ENCODE measurements around the gene HSPG2.
"Not testable (repeated sequence)": the region's sequence is repeated elsewhere in the genome, so short reads cannot be mapped to it uniquely, and the experiment has no call there.

The HSPG2 gene

DNA sequence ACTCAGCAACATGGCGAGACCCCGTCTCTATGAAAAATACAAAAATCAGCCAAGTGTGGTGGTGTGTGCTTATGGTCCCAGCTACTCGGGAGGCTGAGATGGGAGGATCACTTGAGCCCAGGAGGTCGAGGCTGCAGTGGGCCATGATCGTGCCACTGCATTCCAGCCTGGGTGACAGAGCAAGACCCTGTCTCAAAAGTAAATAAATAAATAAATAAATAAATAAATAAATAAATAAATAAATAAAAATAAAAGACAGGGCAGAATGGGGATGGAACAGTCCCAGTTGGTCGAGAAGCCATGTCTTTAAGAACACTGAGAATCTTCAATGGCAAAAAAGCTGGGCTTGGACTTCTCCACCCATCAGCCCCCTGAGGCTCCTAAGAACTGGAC is 19.9 kb downstream of the HSPG2 start:
- H2AFZ ChIP-seq (ENCODE audit: insufficient read depth, low read length, poor library complexity); H3K27me3 ChIP-seq (ENCODE audit: insufficient read depth, low read length); H4K91ac ChIP-seq (ENCODE audit: low read depth, low read length); H3K14ac ChIP-seq (ENCODE audit: low read length); H3K79me2 ChIP-seq (ENCODE audit: control insufficient read depth, insufficient read depth, low read length, poor library complexity); H3K23ac ChIP-seq (ENCODE audit: low read length); DNase-seq; H4K8ac ChIP-seq (ENCODE audit: low read depth, low read length); H3K4me2 ChIP-seq (ENCODE audit: low read length); H4K12ac ChIP-seq (ENCODE audit: low read depth, low read length); H3K9me3 ChIP-seq (ENCODE audit: insufficient read depth, low read depth, low read length); H2BK12ac ChIP-seq (ENCODE audit: low read length); H3K9ac ChIP-seq (ENCODE audit: low read length); H3K27ac ChIP-seq (ENCODE audit: low read depth, low read length); H2BK5ac ChIP-seq (ENCODE audit: low read depth, low read length, poor library complexity); H2BK120ac ChIP-seq (ENCODE audit: insufficient read depth, low read length, poor library complexity); H2AK5ac ChIP-seq (ENCODE audit: low read length); H3K4me3 ChIP-seq (ENCODE audit: low read depth, low read length): not testable (repeated sequence)
- WGBS (ENCODE audit: extremely low coverage, insufficient coverage, insufficient read length) = no CpG with 5 or more reads among the region's 6 CpGs
- Histone ChIP-seq H3K18ac (ENCODE audit: low read length) (peak overlapping the region; percentile 55), H3K79me1 (ENCODE audit: low read length) (peaks cover 30% of the 10 kb centered on the region), H3K36me3 (ENCODE audit: control insufficient read depth in 1 of 2, insufficient read depth in 2 of 2, low read length in 2 of 2) (peaks cover 10 to 19% of the 10 kb centered on the region in 2 experiments), H3K4ac (ENCODE audit: low read depth, low read length) (peak overlapping the region; percentile 49), H3K4me1 (ENCODE audit: control insufficient read depth in 1 of 2, insufficient read depth in 2 of 2, low read length in 2 of 2) (peaks cover 60% of the 10 kb centered on the region in 2 experiments)

DNA sequence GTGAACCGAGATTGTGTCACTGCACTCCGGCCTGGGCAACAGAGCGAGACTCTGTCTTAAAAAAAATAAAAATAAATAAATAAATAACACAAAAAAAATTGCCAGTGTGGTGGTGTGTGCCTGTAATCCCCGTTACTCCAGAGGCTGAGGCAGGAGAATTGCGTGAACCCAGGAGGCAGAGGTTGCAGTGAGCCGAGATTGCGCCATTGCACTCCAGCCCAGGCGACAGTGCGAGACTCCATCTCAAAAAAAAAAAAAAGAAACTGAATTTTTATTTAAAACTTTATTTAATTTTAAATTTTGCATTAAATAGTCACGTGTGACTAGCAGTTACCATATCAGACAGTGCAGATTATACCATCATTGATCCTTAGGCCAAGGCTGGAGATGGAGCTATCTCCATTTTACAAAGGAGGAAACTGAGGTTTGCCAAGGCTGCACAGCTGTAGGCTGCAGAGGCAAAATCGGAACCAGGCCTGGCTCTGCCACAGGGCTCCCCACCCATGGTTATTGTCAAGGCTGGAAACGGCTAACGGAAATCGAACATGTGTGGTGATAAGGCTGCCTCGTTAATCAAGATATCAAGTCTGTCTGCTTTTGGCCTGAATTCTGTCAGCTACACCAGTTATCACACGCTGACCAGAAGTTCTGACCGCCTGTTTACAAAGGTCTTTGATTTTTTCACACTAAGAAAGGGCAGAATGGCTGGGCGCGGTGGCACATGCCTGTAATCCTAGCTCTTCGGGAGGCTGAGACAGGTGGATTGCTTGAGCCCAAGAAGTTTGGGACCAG is 20.5 kb downstream of the HSPG2 start:
- Histone ChIP-seq H2AK5ac (ENCODE audit: low read length) (no peak overlapping the region), H3K23ac (ENCODE audit: low read length) (no peak overlapping the region), H3K9ac (ENCODE audit: low read length) (no peak overlapping the region), H3K4me3 (ENCODE audit: low read depth, low read length) (no peak overlapping the region), H3K79me1 (ENCODE audit: low read length) (peaks cover 32% of the 10 kb centered on the region), H3K4me2 (ENCODE audit: low read length) (no peak overlapping the region), H4K8ac (ENCODE audit: low read depth, low read length) (no peak overlapping the region), H3K14ac (ENCODE audit: low read length) (no peak overlapping the region), H3K18ac (ENCODE audit: low read length) (no peak overlapping the region), H4K91ac (ENCODE audit: low read depth, low read length) (no peak overlapping the region), H2BK5ac (ENCODE audit: low read depth, low read length, poor library complexity) (no peak overlapping the region), H4K12ac (ENCODE audit: low read depth, low read length) (no peak overlapping the region), H2BK120ac (ENCODE audit: insufficient read depth, low read length, poor library complexity) (no peak overlapping the region), H3K4ac (ENCODE audit: low read depth, low read length) (no peak overlapping the region), H3K27me3 (ENCODE audit: insufficient read depth, low read length) (no peaks in the 10 kb centered on the region), H3K79me2 (ENCODE audit: control insufficient read depth, insufficient read depth, low read length, poor library complexity) (peaks cover 3% of the 10 kb centered on the region), H3K9me3 (ENCODE audit: insufficient read depth, low read depth, low read length) (no peaks in the 10 kb centered on the region), H3K27ac (ENCODE audit: low read depth, low read length) (no peak overlapping the region), H2BK12ac (ENCODE audit: low read length) (no peak overlapping the region), H3K4me1 (ENCODE audit: control insufficient read depth in 1 of 2, insufficient read depth in 2 of 2, low read length in 2 of 2) (peaks cover 58 to 60% of the 10 kb centered on the region in 2 experiments), H3K36me3 (ENCODE audit: control insufficient read depth in 1 of 2, insufficient read depth in 2 of 2, low read length in 2 of 2) (peaks cover 10 to 19% of the 10 kb centered on the region in 2 experiments), H2AFZ (ENCODE audit: insufficient read depth, low read length, poor library complexity) (no peak overlapping the region)
- DNase-seq = no peak
- WGBS (ENCODE audit: extremely low coverage, insufficient coverage, insufficient read length) = no CpG with 5 or more reads among the region's 20 CpGs

DNA sequence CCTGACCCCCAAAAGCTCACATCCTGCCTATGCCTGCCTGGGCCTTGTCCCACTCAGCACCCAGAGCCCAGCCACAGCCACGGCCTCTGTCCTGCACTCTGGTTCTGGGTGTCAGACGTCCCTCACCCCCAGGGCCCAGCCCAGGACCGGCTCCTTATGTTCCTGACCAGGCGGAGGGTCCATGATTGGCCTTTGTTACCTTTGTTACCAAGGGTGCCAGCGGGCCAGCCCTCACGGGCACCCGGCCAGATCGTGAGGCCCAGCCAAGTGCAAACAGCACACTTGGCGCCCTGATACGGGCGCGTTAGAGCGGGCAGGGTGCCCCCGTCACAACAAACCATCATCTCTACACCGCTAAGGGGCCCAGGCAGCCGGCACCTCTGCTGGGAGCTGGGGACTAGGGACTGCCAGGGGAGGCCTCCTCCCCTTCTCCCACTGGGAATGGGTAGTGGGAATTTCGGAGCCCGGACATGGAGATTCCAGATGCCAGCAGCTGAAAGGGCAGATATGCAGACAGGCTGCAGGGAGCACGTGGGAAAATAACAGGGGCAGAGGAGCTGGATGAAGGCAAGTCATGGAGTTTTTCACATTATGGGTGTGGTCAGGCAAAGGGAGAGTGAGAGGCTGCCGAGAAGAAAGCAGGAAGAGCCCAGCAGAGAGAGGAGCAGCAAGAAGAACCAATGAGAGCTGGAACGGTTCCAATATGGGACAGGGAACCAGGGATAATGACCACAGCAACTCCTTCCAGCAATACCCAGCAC is 22.1 kb downstream of the HSPG2 start:
- H3K4me2 ChIP-seq (ENCODE audit: low read length) = no peak overlapping the region
- peaks cover 10 to 19% of the 10 kb centered on the region in 2 experiments for H3K36me3 ChIP-seq (ENCODE audit: control insufficient read depth in 1 of 2, insufficient read depth in 2 of 2, low read length in 2 of 2)

DNA sequence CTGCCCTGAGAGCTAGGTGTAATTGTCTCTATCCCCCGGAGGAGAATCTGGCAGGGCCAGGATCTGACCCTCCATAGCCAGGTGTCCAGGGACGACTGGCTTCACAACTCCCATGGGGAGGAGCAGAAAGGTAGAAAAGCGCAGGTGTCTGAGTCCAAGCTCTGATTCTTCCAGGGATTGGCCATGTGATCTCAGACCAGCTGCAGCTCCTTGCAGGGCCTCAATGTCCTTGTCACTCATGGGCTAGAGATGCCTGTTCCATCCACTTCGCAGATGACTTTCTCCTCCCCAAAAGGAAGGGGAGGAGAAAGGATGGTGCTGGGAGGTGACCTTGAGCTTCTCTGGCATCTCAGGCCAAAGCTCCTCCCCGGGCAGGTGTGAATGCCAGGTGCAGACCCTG is 22.7 kb downstream of the HSPG2 start:
- Histone ChIP-seq H4K12ac (ENCODE audit: low read depth, low read length) (no peak overlapping the region), H3K4ac (ENCODE audit: low read depth, low read length) (no peak overlapping the region), H2AFZ (ENCODE audit: insufficient read depth, low read length, poor library complexity) (no peak overlapping the region), H3K14ac (ENCODE audit: low read length) (no peak overlapping the region), H3K9me3 (ENCODE audit: insufficient read depth, low read depth, low read length) (no peaks in the 10 kb centered on the region), H4K91ac (ENCODE audit: low read depth, low read length) (no peak overlapping the region), H3K27ac (ENCODE audit: low read depth, low read length) (no peak overlapping the region), H3K9ac (ENCODE audit: low read length) (no peak overlapping the region), H3K36me3 (ENCODE audit: control insufficient read depth in 1 of 2, insufficient read depth in 2 of 2, low read length in 2 of 2) (peaks cover 10 to 19% of the 10 kb centered on the region in 2 experiments), H3K4me2 (ENCODE audit: low read length) (no peak overlapping the region), H3K4me1 (ENCODE audit: control insufficient read depth in 1 of 2, insufficient read depth in 2 of 2, low read length in 2 of 2) (peaks cover 54 to 59% of the 10 kb centered on the region in 2 experiments), H3K79me2 (ENCODE audit: control insufficient read depth, insufficient read depth, low read length, poor library complexity) (peaks cover 9% of the 10 kb centered on the region), H3K23ac (ENCODE audit: low read length) (no peak overlapping the region), H3K18ac (ENCODE audit: low read length) (no peak overlapping the region), H2BK5ac (ENCODE audit: low read depth, low read length, poor library complexity) (no peak overlapping the region), H3K4me3 (ENCODE audit: low read depth, low read length) (no peak overlapping the region), H3K27me3 (ENCODE audit: insufficient read depth, low read length) (no peaks in the 10 kb centered on the region), H4K8ac (ENCODE audit: low read depth, low read length) (no peak overlapping the region), H2BK120ac (ENCODE audit: insufficient read depth, low read length, poor library complexity) (peak overlapping the region; percentile 6), H3K79me1 (ENCODE audit: low read length) (peaks cover 39% of the 10 kb centered on the region), H2BK12ac (ENCODE audit: low read length) (no peak overlapping the region), H2AK5ac (ENCODE audit: low read length) (no peak overlapping the region)
- no peak for DNase-seq
- WGBS (ENCODE audit: extremely low coverage, insufficient coverage, insufficient read length) = no CpG with 5 or more reads among the region's 5 CpGs

More for the DNA sequence above, 22.1 kb downstream of the HSPG2 start:
- Histone ChIP-seq H3K4ac (ENCODE audit: low read depth, low read length) (peak overlapping the region; percentile 49), H3K14ac (ENCODE audit: low read length) (peak overlapping the region; percentile 50), H2BK5ac (ENCODE audit: low read depth, low read length, poor library complexity) (no peak overlapping the region), H3K27ac (ENCODE audit: low read depth, low read length) (no peak overlapping the region), H4K8ac (ENCODE audit: low read depth, low read length) (no peak overlapping the region), H3K23ac (ENCODE audit: low read length) (no peak overlapping the region), H2AK5ac (ENCODE audit: low read length) (peak overlapping the region; percentile 1), H3K4me1 (ENCODE audit: control insufficient read depth in 1 of 2, insufficient read depth in 2 of 2, low read length in 2 of 2) (peaks cover 54 to 59% of the 10 kb centered on the region in 2 experiments), H3K27me3 (ENCODE audit: insufficient read depth, low read length) (no peaks in the 10 kb centered on the region), H4K91ac (ENCODE audit: low read depth, low read length) (peak overlapping the region; percentile 19), H2BK120ac (ENCODE audit: insufficient read depth, low read length, poor library complexity) (no peak overlapping the region), H4K12ac (ENCODE audit: low read depth, low read length) (no peak overlapping the region), H3K9ac (ENCODE audit: low read length) (no peak overlapping the region), H2BK12ac (ENCODE audit: low read length) (peak overlapping the region; percentile 60), H2AFZ (ENCODE audit: insufficient read depth, low read length, poor library complexity) (no peak overlapping the region), H3K9me3 (ENCODE audit: insufficient read depth, low read depth, low read length) (no peaks in the 10 kb centered on the region), H3K79me1 (ENCODE audit: low read length) (peaks cover 33% of the 10 kb centered on the region), H3K4me3 (ENCODE audit: low read depth, low read length) (no peak overlapping the region), H3K18ac (ENCODE audit: low read length) (peak overlapping the region; percentile 32), H3K79me2 (ENCODE audit: control insufficient read depth, insufficient read depth, low read length, poor library complexity) (peaks cover 6% of the 10 kb centered on the region)
- WGBS (ENCODE audit: extremely low coverage, insufficient coverage, insufficient read length) = no CpG with 5 or more reads among the region's 21 CpGs
- no peak for DNase-seq

Measured in trophoblast cell (in vitro differentiated cells and primary cell).